Astrocyte of the cerebellum (primary cell): ENCODE data around the gene GHRHR.

Experiments used
- DNase-seq: peaks from one replicate; pipeline ENCODE4 v3.0.0-alpha.2; 2011; ENCODE audit warnings: low read depth
- H3K4me3 ChIP-seq: 2 replicates; pipeline ENCODE4 v1.5.1; 2011; ENCODE audit warnings: mild to moderate bottlenecking, low read depth, low read length, moderate library complexity
- in situ Hi-C: cut with HindIII; loops from 2 replicates; pipeline ENCODE4 v1.10.0; 2017; ENCODE audit warnings: low sequenced_read_pairs
- TF ChIP-seq, protein P1 (sequence below): IDR thresholded peaks from 2 replicates; pipeline ENCODE4 v1.5.1; 2012; ENCODE audit warnings: low read length, low read depth, moderate library complexity, mild to moderate bottlenecking; ENCODE audit errors: missing control alignments

Gene GHRHR

DNA sequence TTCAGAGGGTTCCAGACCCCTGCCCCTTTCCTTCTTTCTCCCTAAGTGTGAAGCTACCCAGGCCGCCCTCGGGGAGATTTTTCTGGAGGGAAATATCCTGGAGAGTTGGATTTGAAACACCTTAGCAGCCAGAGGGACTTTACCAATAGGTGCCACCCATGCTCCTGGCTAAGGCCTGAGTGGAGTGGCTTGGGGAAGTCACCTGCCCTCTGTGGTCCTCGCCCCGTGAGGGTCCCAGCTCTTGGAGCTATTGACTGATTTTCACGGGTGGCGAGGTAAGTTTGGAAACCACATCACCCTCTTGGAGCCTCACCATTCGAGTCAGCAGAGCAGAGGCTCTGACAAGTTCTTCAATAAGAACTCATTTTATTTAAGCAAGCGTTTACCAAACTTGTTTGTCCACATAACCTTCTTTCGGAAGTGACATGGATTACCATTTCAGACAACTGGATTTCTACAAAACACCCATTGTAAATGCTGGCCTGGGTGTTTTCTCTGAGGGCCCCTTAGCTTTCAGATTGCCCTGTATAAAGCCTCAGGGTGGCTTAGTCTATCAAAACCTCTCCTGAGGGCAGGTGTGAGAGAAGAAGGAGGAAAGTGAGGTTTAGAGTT, 31.7 kb upstream of the GHRHR start:
- TF ChIP-seq, protein P1, sequence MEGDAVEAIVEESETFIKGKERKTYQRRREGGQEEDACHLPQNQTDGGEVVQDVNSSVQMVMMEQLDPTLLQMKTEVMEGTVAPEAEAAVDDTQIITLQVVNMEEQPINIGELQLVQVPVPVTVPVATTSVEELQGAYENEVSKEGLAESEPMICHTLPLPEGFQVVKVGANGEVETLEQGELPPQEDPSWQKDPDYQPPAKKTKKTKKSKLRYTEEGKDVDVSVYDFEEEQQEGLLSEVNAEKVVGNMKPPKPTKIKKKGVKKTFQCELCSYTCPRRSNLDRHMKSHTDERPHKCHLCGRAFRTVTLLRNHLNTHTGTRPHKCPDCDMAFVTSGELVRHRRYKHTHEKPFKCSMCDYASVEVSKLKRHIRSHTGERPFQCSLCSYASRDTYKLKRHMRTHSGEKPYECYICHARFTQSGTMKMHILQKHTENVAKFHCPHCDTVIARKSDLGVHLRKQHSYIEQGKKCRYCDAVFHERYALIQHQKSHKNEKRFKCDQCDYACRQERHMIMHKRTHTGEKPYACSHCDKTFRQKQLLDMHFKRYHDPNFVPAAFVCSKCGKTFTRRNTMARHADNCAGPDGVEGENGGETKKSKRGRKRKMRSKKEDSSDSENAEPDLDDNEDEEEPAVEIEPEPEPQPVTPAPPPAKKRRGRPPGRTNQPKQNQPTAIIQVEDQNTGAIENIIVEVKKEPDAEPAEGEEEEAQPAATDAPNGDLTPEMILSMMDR: no peak
- in situ Hi-C loops: no loop called here
- H3K4me3 ChIP-seq: no peak overlapping the region
- no peak for DNase-seq

- H3K4me3 ChIP-seq: no peak overlapping the region
- in situ Hi-C loops: no loop called here
- no peak for DNase-seq
- TF ChIP-seq, protein P1: no peak
Observed at GRCh38 chr7:30932562-30932961, 31.2 kb upstream of the GHRHR start.

DNA sequence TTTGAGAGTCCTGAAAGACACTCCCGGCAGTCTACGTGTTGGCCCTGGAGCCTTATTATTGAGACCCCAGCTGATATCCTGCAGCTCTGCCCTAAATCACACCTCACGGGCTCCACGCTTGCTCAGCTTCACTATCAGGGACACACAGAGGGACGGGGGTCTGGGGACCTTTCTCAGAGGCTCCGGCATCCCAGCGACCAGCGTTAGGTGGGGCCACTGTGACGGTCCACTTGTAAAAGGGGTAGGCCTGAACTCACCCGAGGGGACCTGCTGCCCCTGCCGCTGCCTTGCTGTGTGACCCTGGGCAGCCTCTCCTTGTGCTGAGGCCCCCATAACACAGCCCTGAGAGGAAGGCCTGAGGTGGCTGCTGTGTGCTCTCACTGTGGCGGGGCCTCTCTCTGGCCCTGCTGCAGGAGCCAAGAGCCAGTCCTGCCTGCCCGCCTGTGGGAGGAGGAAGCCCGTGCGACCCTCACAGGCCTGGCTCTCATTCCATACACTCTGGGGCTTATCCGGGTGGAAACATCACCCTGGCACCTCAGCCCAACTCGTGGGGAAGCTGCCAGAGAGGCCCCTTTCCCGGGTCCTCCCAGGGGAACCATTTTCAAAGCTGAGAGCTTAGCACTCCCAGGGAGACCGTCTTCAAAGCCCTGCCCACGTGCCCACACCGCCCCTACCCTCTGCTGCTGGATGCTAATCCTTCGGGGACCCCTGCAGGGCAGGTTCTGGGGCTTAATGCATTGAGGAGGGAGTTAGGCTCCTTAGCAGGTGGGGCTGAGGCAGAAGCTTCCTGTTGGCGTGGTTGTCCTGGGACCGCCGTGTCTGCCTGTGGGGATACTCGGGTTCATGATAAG, 30.4 kb upstream of the GHRHR start:
- DNase-seq: no peak
- H3K4me3 ChIP-seq: no peak overlapping the region
- TF ChIP-seq, protein P1: no peak
- in situ Hi-C loops: no loop called here

DNA sequence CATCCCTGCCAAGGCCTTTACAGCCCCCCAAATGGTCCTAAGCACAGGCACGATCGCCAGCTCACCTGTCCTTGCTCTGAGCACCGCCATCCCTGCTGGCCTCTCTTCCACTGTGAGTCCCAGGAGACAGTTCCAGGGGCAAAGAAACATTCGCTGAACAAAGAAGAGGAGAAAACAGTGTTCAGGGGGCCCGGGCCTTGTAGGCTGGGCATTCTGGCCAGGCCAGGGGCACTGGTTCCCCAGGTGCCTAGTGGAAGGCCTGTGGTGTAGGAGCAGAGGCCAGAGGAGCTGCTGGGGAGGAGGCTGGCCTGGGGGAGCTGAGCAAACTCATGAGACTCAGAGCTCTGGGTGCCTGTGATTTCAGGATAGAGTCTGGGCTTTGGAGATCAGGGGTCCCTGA, 29.5 kb upstream of the GHRHR start:
- in situ Hi-C loops: no loop called here
- H3K4me3 ChIP-seq: no peak overlapping the region
- TF ChIP-seq, protein P1: no peak
- DNase-seq: no peak

GRCh38 chr7:30934732-30935568, 28.8 kb upstream of the GHRHR start:
- in situ Hi-C loops: no loop called here
- TF ChIP-seq, protein P1: no peak
- H3K4me3 ChIP-seq: no peak overlapping the region
- no peak for DNase-seq

DNA sequence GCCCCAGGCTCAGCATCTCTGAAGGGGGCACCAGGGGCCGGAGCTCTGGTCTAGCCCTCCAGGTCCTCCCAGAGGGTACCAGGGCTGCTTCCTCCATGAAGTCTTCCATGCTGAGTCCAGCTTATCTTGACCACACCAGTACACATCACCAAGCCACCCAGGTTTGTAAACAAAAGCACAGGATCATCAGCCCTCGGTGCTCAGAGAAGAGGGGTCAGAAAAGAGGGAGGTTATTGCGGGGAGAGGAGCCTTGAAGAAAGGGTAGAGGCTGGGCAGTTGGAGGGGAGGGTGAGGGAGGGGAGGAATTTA, 28.2 kb upstream of the GHRHR start:
- no peak overlapping the region for H3K4me3 ChIP-seq
- TF ChIP-seq, protein P1: no peak
- in situ Hi-C loops: no loop called here
- DNase-seq: no peak
